ACC112 (cell line): ENCODE results near the gene SEMA3F.

Experiments
- H2AFZ ChIP-seq: fragments of 200-600 bp; sonication (generic); one replicate; pipeline ENCODE4 v1.6.0; 2017; ENCODE audit warnings: antibody characterized with exemption, low read length; ENCODE audit not compliant: unreplicated experiment
- H3K27ac ChIP-seq: fragments of 200-600 bp; sonication (generic); 2 replicates; pipeline ENCODE4 v1.5.1; 2014; ENCODE audit warnings: low read depth, mild to moderate bottlenecking, antibody characterized with exemption, low read length, moderate library complexity
- H3K27me3 ChIP-seq: fragments of 200-600 bp; sonication (generic); 2 replicates; pipeline ENCODE4 v1.6.1; 2014; ENCODE audit warnings: mild to moderate bottlenecking, antibody characterized with exemption, low read length, moderate library complexity, mixed read lengths; ENCODE audit not compliant: insufficient read depth
- H3K36me3 ChIP-seq: fragments of 200-600 bp; sonication (generic); 2 replicates; pipeline ENCODE4 v1.6.1; 2016; ENCODE audit warnings: mild to moderate bottlenecking, antibody characterized with exemption, low read length, moderate library complexity, mixed read lengths; ENCODE audit not compliant: insufficient read depth
- H3K4me1 ChIP-seq: fragments of 200-600 bp; sonication (generic); one replicate; pipeline ENCODE4 v1.6.1; 2016; ENCODE audit warnings: low read length, mixed read lengths; ENCODE audit not compliant: insufficient read depth, unreplicated experiment, control insufficient read depth
- H3K4me3 ChIP-seq: fragments of 200-600 bp; sonication (generic); 2 replicates; pipeline ENCODE4 v1.5.1; 2014; ENCODE audit warnings: mild to moderate bottlenecking, low read depth, low read length
- H3K79me2 ChIP-seq: fragments of 200-600 bp; sonication (generic); one replicate; pipeline ENCODE4 v1.6.0; 2016; ENCODE audit warnings: low read length; ENCODE audit not compliant: control insufficient read depth, unreplicated experiment, insufficient read depth

SEMA3F gene

DNA sequence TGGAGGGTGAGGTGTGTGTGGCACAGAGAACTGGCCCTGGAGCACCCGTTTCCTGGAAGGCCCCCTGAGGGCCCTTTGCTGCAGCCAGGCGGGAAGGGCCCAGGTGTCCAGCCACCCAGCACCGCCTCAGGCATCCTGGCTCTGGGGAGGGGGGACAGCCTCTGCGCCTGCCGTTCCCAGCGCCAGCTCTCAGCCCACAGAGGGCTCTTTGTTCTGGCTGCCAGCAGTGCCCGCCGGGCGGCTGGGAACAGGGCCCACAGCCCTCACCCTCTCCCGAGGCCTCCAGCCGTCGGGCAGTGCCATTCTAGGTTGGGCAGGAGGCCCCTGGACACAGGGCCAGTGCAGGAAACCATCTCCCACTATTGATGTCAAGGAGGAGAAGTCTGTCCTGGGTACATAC is 58.2 kb downstream of the SEMA3F start:
- Histone ChIP-seq H3K79me2 (no peaks in the 10 kb centered on the region), H3K27me3 (no peaks in the 10 kb centered on the region), H2AFZ (no peak overlapping the region), H3K4me1 (peaks cover 5% of the 10 kb centered on the region), H3K4me3 (no peak overlapping the region), H3K27ac (no peak overlapping the region), H3K36me3 (no peaks in the 10 kb centered on the region)

GRCh38 chr3:50214824-50215223 is 59.7 kb downstream of the SEMA3F start:
- H3K79me2 ChIP-seq, result no peaks in the 10 kb centered on the region
- no peak overlapping the region for H3K4me3 ChIP-seq
- H3K4me1 ChIP-seq, result peaks cover 5% of the 10 kb centered on the region
- H3K36me3 ChIP-seq, result no peaks in the 10 kb centered on the region
- no peaks in the 10 kb centered on the region for H3K27me3 ChIP-seq
- H2AFZ ChIP-seq, result no peak overlapping the region
- H3K27ac ChIP-seq, result no peak overlapping the region

DNA sequence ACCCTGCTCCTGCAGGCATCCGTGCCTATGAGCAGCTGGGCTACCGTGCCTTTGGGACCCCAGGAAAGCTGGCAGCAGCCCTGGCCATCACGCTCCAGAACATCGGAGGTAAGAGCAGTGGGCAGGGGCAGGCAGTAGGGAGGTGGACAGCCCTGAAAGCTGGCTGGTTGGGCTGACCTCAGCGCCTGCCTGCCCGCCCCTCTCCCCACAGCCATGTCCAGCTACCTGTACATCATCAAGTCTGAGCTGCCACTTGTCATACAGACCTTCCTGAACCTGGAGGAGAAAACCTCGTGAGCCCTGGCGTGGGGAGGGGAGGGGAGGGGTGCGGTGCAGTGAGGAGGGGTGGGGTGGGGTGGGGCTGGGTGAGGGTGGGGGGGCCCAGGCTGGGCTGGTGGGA is 60.4 kb downstream of the SEMA3F start:
- no peak overlapping the region for H2AFZ ChIP-seq
- H3K27me3 ChIP-seq, result no peaks in the 10 kb centered on the region
- H3K79me2 ChIP-seq, result no peaks in the 10 kb centered on the region
- H3K27ac ChIP-seq, result no peak overlapping the region
- peaks cover 5% of the 10 kb centered on the region for H3K4me1 ChIP-seq
- H3K36me3 ChIP-seq, result no peaks in the 10 kb centered on the region
- no peak overlapping the region for H3K4me3 ChIP-seq

DNA sequence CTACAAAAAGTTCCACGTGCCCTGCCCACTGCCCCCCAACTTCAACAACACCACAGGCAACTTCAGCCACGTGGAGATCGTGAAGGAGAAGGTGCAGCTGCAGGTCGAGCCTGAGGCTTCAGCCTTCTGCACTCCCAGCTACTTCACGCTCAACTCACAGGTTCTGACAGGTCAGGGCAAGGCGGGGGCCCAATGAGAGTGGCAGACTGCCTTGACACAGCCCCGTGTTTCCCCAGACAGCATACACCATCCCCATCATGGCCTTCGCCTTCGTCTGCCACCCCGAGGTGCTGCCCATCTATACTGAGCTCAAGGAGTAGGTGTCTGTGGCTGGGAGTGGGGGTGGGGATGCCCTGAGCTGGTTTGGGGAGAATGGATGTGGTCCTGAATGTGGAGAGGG is 62.6 kb downstream of the SEMA3F start:
- Histone ChIP-seq H3K36me3 (no peaks in the 10 kb centered on the region), H3K79me2 (no peaks in the 10 kb centered on the region), H3K4me3 (no peak overlapping the region), H3K27ac (no peak overlapping the region), H3K27me3 (no peaks in the 10 kb centered on the region), H2AFZ (no peak overlapping the region), H3K4me1 (no peaks in the 10 kb centered on the region)

- Histone ChIP-seq H3K27me3 (no peaks in the 10 kb centered on the region), H3K36me3 (no peaks in the 10 kb centered on the region), H3K27ac (no peak overlapping the region), H3K79me2 (no peaks in the 10 kb centered on the region), H3K4me1 (no peaks in the 10 kb centered on the region), H3K4me3 (no peak overlapping the region), H2AFZ (no peak overlapping the region)
These were observed 63.3 kb downstream of the SEMA3F start for GRCh38 chr3:50218448-50218847.

- no peaks in the 10 kb centered on the region for H3K27me3 ChIP-seq
- H3K4me1 ChIP-seq, result no peaks in the 10 kb centered on the region
- H2AFZ ChIP-seq, result no peak overlapping the region
These were observed 64.2 kb downstream of the SEMA3F start for GRCh38 chr3:50219285-50219684.

GRCh38 chr3:50220109-50220508 is 65.0 kb downstream of the SEMA3F start:
- Histone ChIP-seq H3K27ac (no peak overlapping the region), H3K79me2 (no peaks in the 10 kb centered on the region), H3K4me3 (no peak overlapping the region), H3K4me1 (no peaks in the 10 kb centered on the region), H2AFZ (no peak overlapping the region), H3K27me3 (peaks cover 4% of the 10 kb centered on the region; the same call in 1 of the 2 replicates), H3K36me3 (no peaks in the 10 kb centered on the region)

More at GRCh38 chr3:50219285-50219684, 64.2 kb downstream of the SEMA3F start:
- no peaks in the 10 kb centered on the region for H3K79me2 ChIP-seq
- H3K27ac ChIP-seq, result no peak overlapping the region
- H3K36me3 ChIP-seq, result no peaks in the 10 kb centered on the region
- no peak overlapping the region for H3K4me3 ChIP-seq

- H3K27me3 ChIP-seq, result peaks cover 4% of the 10 kb centered on the region; the same call in 1 of the 2 replicates
- H3K79me2 ChIP-seq, result no peaks in the 10 kb centered on the region
- H2AFZ ChIP-seq, result no peak overlapping the region
- H3K4me3 ChIP-seq, result no peak overlapping the region
- H3K27ac ChIP-seq, result no peak overlapping the region
- no peaks in the 10 kb centered on the region for H3K4me1 ChIP-seq
- H3K36me3 ChIP-seq, result no peaks in the 10 kb centered on the region
These were observed 65.9 kb downstream of the SEMA3F start for GRCh38 chr3:50221051-50221410.

DNA sequence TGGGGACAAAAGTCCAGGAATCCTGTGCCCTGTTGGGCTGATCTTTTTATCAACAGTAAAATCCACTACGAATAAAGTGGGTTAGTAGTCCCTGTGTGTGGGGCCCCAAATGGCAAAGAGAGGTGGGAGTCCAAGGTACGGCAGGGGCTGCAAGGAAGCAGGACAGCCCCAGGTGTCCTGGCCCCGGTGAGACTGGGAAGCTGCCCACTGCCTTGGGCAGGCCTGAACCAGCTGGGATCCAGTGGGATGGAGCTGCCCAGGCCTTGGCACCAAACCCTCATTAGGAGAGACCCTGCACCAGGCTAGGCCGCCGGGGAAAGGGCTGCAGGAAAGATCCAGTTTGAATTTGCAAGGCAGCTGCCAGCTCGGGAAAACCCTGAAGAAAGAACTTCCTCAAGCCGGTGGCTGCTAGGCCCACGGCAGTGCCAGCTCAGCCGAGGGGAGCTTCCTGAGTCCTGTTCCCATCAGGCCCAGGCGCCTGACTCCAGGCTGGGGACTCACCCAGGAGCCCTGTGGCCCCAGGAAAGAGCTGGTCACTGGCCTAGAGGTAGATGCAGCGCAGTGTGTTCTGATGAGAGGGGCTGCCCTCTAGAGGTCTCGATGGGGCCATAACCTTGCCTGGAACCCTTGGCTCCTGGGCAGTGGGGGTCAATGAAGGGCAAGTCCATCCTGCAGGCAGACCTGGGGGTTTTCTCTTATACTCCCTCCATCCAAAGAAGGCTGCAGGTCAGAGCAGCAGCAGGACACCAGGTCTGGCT is 66.5 kb downstream of the SEMA3F start:
- no peak overlapping the region for H2AFZ ChIP-seq
- no peaks in the 10 kb centered on the region for H3K36me3 ChIP-seq
- H3K4me3 ChIP-seq, result no peak overlapping the region
- peaks cover 4% of the 10 kb centered on the region; the same call in 1 of the 2 replicates for H3K27me3 ChIP-seq
- no peaks in the 10 kb centered on the region for H3K4me1 ChIP-seq
- H3K79me2 ChIP-seq, result no peaks in the 10 kb centered on the region
- H3K27ac ChIP-seq, result no peak overlapping the region

DNA sequence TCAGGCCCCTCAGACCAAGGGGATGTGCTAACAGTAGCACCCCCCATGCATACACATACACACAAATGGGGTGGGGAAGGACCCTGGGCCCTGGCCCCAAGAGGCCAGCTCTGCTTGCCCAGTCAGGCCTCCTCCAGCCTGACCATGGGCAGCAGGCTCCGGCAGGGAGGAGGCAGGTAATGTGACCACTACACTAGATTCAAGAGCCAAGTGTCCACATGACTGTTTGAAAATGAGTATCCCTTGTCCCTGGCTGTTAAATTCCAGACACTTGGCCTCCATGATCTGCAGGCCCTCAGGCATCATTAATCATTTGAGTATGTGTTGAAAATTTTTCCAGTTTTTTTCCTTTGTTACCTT is 67.0 kb downstream of the SEMA3F start:
- Histone ChIP-seq H3K27me3 (peaks cover 4% of the 10 kb centered on the region; the same call in 1 of the 2 replicates), H3K4me3 (no peak overlapping the region), H3K36me3 (no peaks in the 10 kb centered on the region), H2AFZ (no peak overlapping the region), H3K4me1 (no peaks in the 10 kb centered on the region), H3K27ac (no peak overlapping the region), H3K79me2 (no peaks in the 10 kb centered on the region)

GRCh38 chr3:50224639-50225038 is 69.5 kb downstream of the SEMA3F start:
- Histone ChIP-seq H3K27ac (no peak overlapping the region), H3K79me2 (no peaks in the 10 kb centered on the region), H2AFZ (no peak overlapping the region), H3K36me3 (no peaks in the 10 kb centered on the region), H3K4me1 (peaks cover 5% of the 10 kb centered on the region), H3K4me3 (no peak overlapping the region), H3K27me3 (peaks cover 4% of the 10 kb centered on the region; the same call in 1 of the 2 replicates)
